BLaER1 treated with 17β-estradiol and CSF1 and Interleukin-3, amounts not matched to agents 10 nM and 100 nM (cell line): Measurements from ENCODE around the gene EML6.

Source experiments
- H3K27ac ChIP-seq, 11 experiments: shearing (Covaris generic); formaldehyde crosslinking; 2 replicates each; pipeline ENCODE4 v1.8.1; 2022
- H3K27me3 ChIP-seq, 11 experiments: shearing (Covaris generic); formaldehyde crosslinking; 2 replicates each; pipeline ENCODE4 v1.8.1; 2022
- H3K36me3 ChIP-seq, 11 experiments: shearing (Covaris generic); formaldehyde crosslinking; 2 replicates each; pipeline ENCODE4 v1.8.1; 2022
- H3K4me1 ChIP-seq, 10 experiments: shearing (Covaris generic); formaldehyde crosslinking; 2 replicates each; pipeline ENCODE4 v1.8.1; 2022
- H3K4me2 ChIP-seq, 11 experiments: shearing (Covaris generic); formaldehyde crosslinking; 2 replicates each; pipeline ENCODE4 v1.8.1; 2022
- H3K4me3 ChIP-seq, 10 experiments: shearing (Covaris generic); formaldehyde crosslinking; 2 replicates each; pipeline ENCODE4 v1.8.1; 2022
- H3K9ac ChIP-seq, 11 experiments: shearing (Covaris generic); formaldehyde crosslinking; 2 replicates each; pipeline ENCODE4 v1.8.1; 2022
- H3K9me3 ChIP-seq, 11 experiments: shearing (Covaris generic); formaldehyde crosslinking; replicated peaks in 1 of 11; 2 replicates each; pipeline ENCODE4 v1.8.1; 2022
- H4K20me1 ChIP-seq, 11 experiments: shearing (Covaris generic); formaldehyde crosslinking; 2 replicates each; pipeline ENCODE4 v1.8.1; 2022
- Cebpa-rat ChIP-seq, 11 experiments: shearing (Covaris generic); IDR thresholded peaks; 2 replicates each; pipeline ENCODE4 v1.8.1; 2022

Gene EML6

GRCh38 chr2:54964271-54964670, 240.8 kb downstream of the EML6 start:
- no peak for TF ChIP-seq Cebpa-rat (IDR thresholded peaks at IDR 0.05)
- H4K20me1 ChIP-seq, result peaks cover 0 to 47% (median 27%) of the 10 kb centered on the region in 11 experiments; a peak in 17 of 22 replicates
- H3K4me2 ChIP-seq, result no peak overlapping the region
- peaks cover 7 to 29% (median 21%) of the 10 kb centered on the region in 11 experiments; a peak in 20 of 22 replicates for H3K36me3 ChIP-seq
- H3K27ac ChIP-seq, result no peak overlapping the region
- peaks cover 0 to 14% (median 0%) of the 10 kb centered on the region in 10 experiments; a peak in 5 of 20 replicates for H3K4me1 ChIP-seq
- no peaks in the 10 kb centered on the region for H3K9me3 ChIP-seq
- no peaks in the 10 kb centered on the region for H3K27me3 ChIP-seq
- no peak overlapping the region for H3K9ac ChIP-seq
- H3K4me3 ChIP-seq, result no peak overlapping the region

GRCh38 chr2:54964816-54965215, 241.4 kb downstream of the EML6 start:
- no peaks in the 10 kb centered on the region for H3K9me3 ChIP-seq
- H3K4me1 ChIP-seq, result peaks cover 0 to 14% (median 0%) of the 10 kb centered on the region in 10 experiments; a peak in 4 of 20 replicates
- peaks cover 12 to 35% (median 26%) of the 10 kb centered on the region in 11 experiments; a peak in 21 of 22 replicates for H3K36me3 ChIP-seq
- H3K4me2 ChIP-seq, result no peak overlapping the region
- peaks cover 0 to 52% (median 31%) of the 10 kb centered on the region in 11 experiments; a peak in 18 of 22 replicates for H4K20me1 ChIP-seq
- H3K27me3 ChIP-seq, result no peaks in the 10 kb centered on the region
- H3K27ac ChIP-seq, result no peak overlapping the region
- TF ChIP-seq Cebpa-rat (IDR thresholded peaks at IDR 0.05), result no peak
- no peak overlapping the region for H3K4me3 ChIP-seq
- no peak overlapping the region for H3K9ac ChIP-seq

- Histone ChIP-seq H3K27ac (no peak overlapping the region), H3K9ac (no peak overlapping the region), H4K20me1 (peaks cover 0 to 58% (median 37%) of the 10 kb centered on the region in 11 experiments; a peak in 18 of 22 replicates), H3K4me3 (no peak overlapping the region), H3K9me3 (no peaks in the 10 kb centered on the region), H3K4me1 (peaks cover 0 to 14% (median 0%) of the 10 kb centered on the region in 10 experiments; a peak in 4 of 20 replicates), H3K27me3 (no peaks in the 10 kb centered on the region), H3K36me3 (peaks cover 18 to 41% (median 32%) of the 10 kb centered on the region in 11 experiments), H3K4me2 (no peak overlapping the region)
- no peak for TF ChIP-seq Cebpa-rat (IDR thresholded peaks at IDR 0.05)
These were observed 242.0 kb downstream of the EML6 start for GRCh38 chr2:54965425-54965824.

- H3K4me3 ChIP-seq, result no peak overlapping the region
- no peak for TF ChIP-seq Cebpa-rat (IDR thresholded peaks at IDR 0.05)
- no peaks in the 10 kb centered on the region for H3K27me3 ChIP-seq
- H3K27ac ChIP-seq, result no peak overlapping the region
- peaks cover 0 to 14% (median 0%) of the 10 kb centered on the region in 10 experiments; a peak in 4 of 20 replicates for H3K4me1 ChIP-seq
- H3K9me3 ChIP-seq, result no peaks in the 10 kb centered on the region
- peaks cover 27 to 49% (median 41%) of the 10 kb centered on the region in 11 experiments for H3K36me3 ChIP-seq
- no peak overlapping the region for H3K4me2 ChIP-seq
- peaks cover 0 to 67% (median 46%) of the 10 kb centered on the region in 11 experiments; a peak in 18 of 22 replicates for H4K20me1 ChIP-seq
- no peak overlapping the region for H3K9ac ChIP-seq
These were observed 242.8 kb downstream of the EML6 start for GRCh38 chr2:54966165-54966832.

- H3K27ac ChIP-seq, result no peak overlapping the region
These were observed 243.4 kb downstream of the EML6 start for GRCh38 chr2:54966837-54967236.

GRCh38 chr2:54967269-54967668, 243.8 kb downstream of the EML6 start:
- no peaks in the 10 kb centered on the region for H3K27me3 ChIP-seq
- peaks cover 0 to 77% (median 55%) of the 10 kb centered on the region in 11 experiments; a peak in 18 of 22 replicates for H4K20me1 ChIP-seq
- peaks cover 36 to 59% (median 51%) of the 10 kb centered on the region in 11 experiments for H3K36me3 ChIP-seq
- H3K4me2 ChIP-seq, result no peak overlapping the region
- H3K4me3 ChIP-seq, result no peak overlapping the region
- H3K27ac ChIP-seq, result no peak overlapping the region
- H3K9ac ChIP-seq, result no peak overlapping the region
- peaks cover 0 to 14% (median 0%) of the 10 kb centered on the region in 10 experiments; a peak in 4 of 20 replicates for H3K4me1 ChIP-seq
- H3K9me3 ChIP-seq, result no peaks in the 10 kb centered on the region
- TF ChIP-seq Cebpa-rat (IDR thresholded peaks at IDR 0.05), result no peak

More at GRCh38 chr2:54966837-54967236, 243.4 kb downstream of the EML6 start:
- no peak for TF ChIP-seq Cebpa-rat (IDR thresholded peaks at IDR 0.05)
- Histone ChIP-seq H3K9me3 (no peaks in the 10 kb centered on the region), H3K36me3 (peaks cover 32 to 55% (median 47%) of the 10 kb centered on the region in 11 experiments), H3K4me3 (no peak overlapping the region), H3K27me3 (no peaks in the 10 kb centered on the region), H3K4me2 (no peak overlapping the region), H3K9ac (no peak overlapping the region), H3K4me1 (peaks cover 0 to 14% (median 0%) of the 10 kb centered on the region in 10 experiments; a peak in 4 of 20 replicates), H4K20me1 (peaks cover 0 to 72% (median 51%) of the 10 kb centered on the region in 11 experiments; a peak in 18 of 22 replicates)

GRCh38 chr2:54967759-54968365, 244.4 kb downstream of the EML6 start:
- Histone ChIP-seq H3K9me3 (no peaks in the 10 kb centered on the region), H3K27me3 (no peaks in the 10 kb centered on the region), H4K20me1 (peaks cover under 1 to 83% (median 61%) of the 10 kb centered on the region in 11 experiments; a peak in 19 of 22 replicates), H3K36me3 (peaks cover 42 to 65% (median 57%) of the 10 kb centered on the region in 11 experiments), H3K4me1 (peaks cover 0 to 14% (median 0%) of the 10 kb centered on the region in 10 experiments; a peak in 4 of 20 replicates), H3K4me3 (no peak overlapping the region), H3K4me2 (no peak overlapping the region), H3K27ac (no peak overlapping the region), H3K9ac (no peak overlapping the region)
- no peak for TF ChIP-seq Cebpa-rat (IDR thresholded peaks at IDR 0.05)

- Histone ChIP-seq H3K9ac (no peak overlapping the region), H3K27me3 (no peaks in the 10 kb centered on the region), H3K4me1 (peaks cover 0 to 14% (median 0%) of the 10 kb centered on the region in 10 experiments; a peak in 4 of 20 replicates), H3K27ac (no peak overlapping the region), H3K36me3 (peaks cover 50 to 73% (median 65%) of the 10 kb centered on the region in 11 experiments), H3K9me3 (no peaks in the 10 kb centered on the region), H4K20me1 (peaks cover 8 to 89% (median 69%) of the 10 kb centered on the region in 11 experiments; a peak in 20 of 22 replicates), H3K4me2 (no peak overlapping the region), H3K4me3 (no peak overlapping the region)
- TF ChIP-seq Cebpa-rat (IDR thresholded peaks at IDR 0.05), result no peak
These were observed 245.2 kb downstream of the EML6 start for GRCh38 chr2:54968561-54969218.
